T-helper 1 cell (primary cell): Measurements from ENCODE around the gene ZNF569.
"Not testable (repeated sequence)": the region's sequence is repeated elsewhere in the genome, so short reads cannot be mapped to it uniquely, and the experiment has no call there.

Experiments
- DNase-seq, 5 donors: peaks; one replicate each; pipeline ENCODE4 v3.0.0-alpha.2; 2012 to 2020
- total RNA-seq, 4 donors: gene quantifications; one replicate each; lab custom pipeline; 2026; lab: John Stamatoyannopoulos, UW

ZNF569 gene
- 9.7 to 14.5 (median 12.3) reads per million in 4 donors for total RNA-seq

- DNase-seq = peak; percentile 72 to 94 (median 82)
Measured at GRCh38 chr19:37466798-37467607, at the start of gene ZNF569. Gene ZNF569 (minus strand): TSS chr19:37467444. CDS start chr19:37444921, 22,523 bp downstream.

- DNase-seq = no peak
Measured at GRCh38 chr19:37513397-37513796, 46.2 kb upstream of the ZNF569 start.

GRCh38 chr19:37511821-37512220 is 44.6 kb upstream of the ZNF569 start:
- no peak for DNase-seq

GRCh38 chr19:37511186-37511585 is 43.9 kb upstream of the ZNF569 start:
- DNase-seq = no peak

GRCh38 chr19:37507167-37507464 is 39.9 kb upstream of the ZNF569 start:
- DNase-seq = no peak

GRCh38 chr19:37506387-37507166 is 39.3 kb upstream of the ZNF569 start, which contains the start of gene ZNF793:
Gene ZNF793 (plus strand): TSS chr19:37506939. CDS start chr19:37523440, 16,501 bp downstream.
- DNase-seq = peak; percentile 58 to 79 (median 74)

GRCh38 chr19:37505958-37506386 is 38.7 kb upstream of the ZNF569 start:
- no peak for DNase-seq

GRCh38 chr19:37492213-37492612 is 25.0 kb upstream of the ZNF569 start:
- no peak for DNase-seq

GRCh38 chr19:37484406-37485168 is 17.3 kb upstream of the ZNF569 start:
- DNase-seq = no peak

- DNase-seq = no peak
Measured at GRCh38 chr19:37472165-37472564, 4.9 kb upstream of the ZNF569 start.

GRCh38 chr19:37470216-37470615 is 3.0 kb upstream of the ZNF569 start:
- DNase-seq = no peak

- DNase-seq = peak; percentile 71 to 89 (median 82)
Measured at GRCh38 chr19:37468961-37469777, 1.9 kb upstream of the ZNF569 start, which contains the start of gene ZNF570. Gene ZNF570 (plus strand): TSS chr19:37469356. CDS start chr19:37470355, 999 bp downstream.

- no peak for DNase-seq
Measured at GRCh38 chr19:37467608-37468090, 405 bp upstream of the ZNF569 start.

GRCh38 chr19:37466277-37466797 is 907 bp downstream of the ZNF569 start:
- DNase-seq = no peak

GRCh38 chr19:37452500-37453245 is 14.6 kb downstream of the ZNF569 start:
- no peak for DNase-seq

- no peak for DNase-seq
Measured at GRCh38 chr19:37413313-37414084, 53.7 kb downstream of the ZNF569 start.

GRCh38 chr19:37412700-37413099 is 54.5 kb downstream of the ZNF569 start:
- DNase-seq = no peak

- not testable (repeated sequence) for DNase-seq
Measured at GRCh38 chr19:37406140-37406846, 61.0 kb downstream of the ZNF569 start.

GRCh38 chr19:37403403-37403802 is 63.8 kb downstream of the ZNF569 start:
- no peak for DNase-seq
